GM19438 (cell line): ENCODE results near the gene ROMO1.
"Not testable (repeated sequence)": the region's sequence is repeated elsewhere in the genome, so short reads cannot be mapped to it uniquely, and the experiment has no call there.

Source experiments
- ATAC-seq: cut with Tn5 transposase; IDR thresholded peaks from one replicate; pipeline ENCODE4 v1.9.1; 2021; ENCODE audit warnings: low read depth; ENCODE audit not compliant: unreplicated experiment

ROMO1 gene

GRCh38 chr20:35709259-35709658 lies 10.1 kb downstream of the ROMO1 start:
- no peak for ATAC-seq

DNA sequence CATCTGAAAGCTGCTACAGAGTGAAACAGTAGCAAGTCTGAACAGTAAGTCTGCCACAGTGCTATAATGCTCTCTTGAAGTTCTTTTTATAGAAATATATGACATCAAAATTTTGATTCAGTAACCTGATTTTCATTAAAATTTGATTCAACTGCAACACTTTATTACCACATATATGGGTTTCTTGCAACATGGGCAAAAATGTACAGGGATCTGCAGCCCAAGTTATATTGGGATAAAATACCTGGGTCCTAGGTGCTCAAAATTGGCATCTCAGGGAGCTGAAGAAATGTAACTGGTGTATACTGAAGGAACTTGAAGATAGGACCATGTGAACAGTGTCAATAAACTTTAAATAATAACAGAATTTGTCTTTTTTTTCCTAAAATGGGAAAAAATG lies 10.8 kb downstream of the ROMO1 start:
- ATAC-seq: no peak

- ATAC-seq: no peak
Measured at GRCh38 chr20:35710884-35711587, 11.8 kb downstream of the ROMO1 start.

DNA sequence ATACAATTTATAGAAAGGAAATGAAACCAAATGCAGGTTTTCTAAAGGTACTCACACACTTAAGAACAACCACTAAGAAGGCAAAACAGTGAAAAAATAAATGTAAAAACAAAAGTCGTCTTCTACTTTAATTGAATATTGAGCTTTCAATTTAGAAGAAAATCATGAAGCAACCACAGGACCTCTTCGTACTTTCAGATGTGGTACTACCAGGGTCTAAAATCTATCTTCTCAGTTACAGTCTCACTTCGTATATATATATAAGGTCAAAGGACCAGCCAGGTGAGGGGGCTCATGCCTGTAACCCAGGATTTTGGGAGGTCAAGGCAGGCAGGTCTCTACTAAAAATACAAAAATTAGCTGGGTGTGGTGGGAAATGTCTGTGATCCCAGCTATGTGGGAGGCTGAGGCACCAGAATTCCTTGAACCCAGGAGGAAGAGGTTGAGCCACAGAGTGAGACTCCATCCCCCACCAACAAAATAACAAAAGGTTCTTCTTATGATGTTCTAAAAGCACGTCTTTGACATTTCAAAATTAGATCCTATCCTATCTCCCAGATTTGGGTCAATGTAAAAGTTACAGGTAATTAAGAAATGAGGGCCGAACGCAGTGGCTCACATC lies 12.5 kb downstream of the ROMO1 start:
- no peak for ATAC-seq

DNA sequence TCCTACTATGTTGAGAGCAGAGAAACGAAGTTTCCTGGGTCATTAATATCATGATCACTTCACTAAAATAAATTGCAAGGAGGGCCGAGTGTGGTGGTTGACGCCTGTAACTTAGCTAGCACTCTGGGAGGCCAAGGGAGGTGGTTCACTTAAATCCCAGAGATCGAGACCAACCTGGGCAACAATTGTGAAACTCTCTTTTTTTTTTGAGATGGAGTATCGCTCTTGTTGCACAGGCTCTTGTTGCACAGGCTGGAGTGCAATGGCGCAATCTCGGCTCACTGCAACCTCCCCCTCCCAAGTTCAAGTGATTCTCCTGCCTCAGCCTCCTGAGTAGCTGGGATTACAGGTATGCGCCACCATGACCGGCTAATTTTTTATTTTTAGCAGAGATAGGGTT lies 13.9 kb downstream of the ROMO1 start:
- not testable (repeated sequence) for ATAC-seq

GRCh38 chr20:35714127-35714526 lies 14.9 kb downstream of the ROMO1 start:
- ATAC-seq: no peak

DNA sequence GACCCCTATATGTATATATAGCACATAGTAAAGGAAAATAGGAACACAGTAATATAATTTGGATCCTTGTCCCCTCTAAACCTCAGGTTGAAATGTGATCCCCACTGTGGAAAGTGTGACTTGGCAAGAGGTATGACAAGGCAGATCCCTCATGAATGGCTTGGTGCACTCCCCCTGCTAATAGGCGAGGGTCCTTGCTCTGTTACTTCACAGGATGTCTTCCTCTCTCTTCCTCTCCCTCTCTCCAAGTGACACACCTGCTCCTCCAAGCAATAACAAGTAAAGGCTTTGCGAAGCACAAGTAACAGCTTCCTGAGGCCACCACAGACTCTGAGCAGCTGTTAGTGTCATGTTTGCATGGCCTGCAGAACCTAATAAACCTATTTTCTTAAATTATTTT lies 16.4 kb downstream of the ROMO1 start:
- ATAC-seq: no peak

DNA sequence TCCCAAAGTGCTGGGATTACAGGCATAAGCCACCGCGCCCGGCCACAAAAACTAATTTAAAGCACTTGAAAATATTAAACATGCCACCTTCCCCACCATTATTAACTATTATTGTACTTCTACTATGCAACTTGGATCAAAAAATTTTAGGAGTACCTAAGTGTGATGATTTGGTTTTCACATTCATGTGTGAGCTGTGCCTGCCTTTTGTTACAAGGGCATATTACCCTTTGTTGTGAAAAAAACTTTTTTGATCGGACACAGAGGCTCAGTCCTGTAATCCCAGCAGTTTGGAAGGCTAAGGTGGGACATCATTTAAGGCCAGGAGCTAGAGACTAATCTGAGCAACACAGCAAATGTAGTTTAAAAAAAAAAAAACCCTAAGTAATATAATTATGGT lies 17.1 kb downstream of the ROMO1 start:
- no peak for ATAC-seq

- not testable (repeated sequence) for ATAC-seq
Measured at GRCh38 chr20:35718321-35718720, 19.1 kb downstream of the ROMO1 start.

DNA sequence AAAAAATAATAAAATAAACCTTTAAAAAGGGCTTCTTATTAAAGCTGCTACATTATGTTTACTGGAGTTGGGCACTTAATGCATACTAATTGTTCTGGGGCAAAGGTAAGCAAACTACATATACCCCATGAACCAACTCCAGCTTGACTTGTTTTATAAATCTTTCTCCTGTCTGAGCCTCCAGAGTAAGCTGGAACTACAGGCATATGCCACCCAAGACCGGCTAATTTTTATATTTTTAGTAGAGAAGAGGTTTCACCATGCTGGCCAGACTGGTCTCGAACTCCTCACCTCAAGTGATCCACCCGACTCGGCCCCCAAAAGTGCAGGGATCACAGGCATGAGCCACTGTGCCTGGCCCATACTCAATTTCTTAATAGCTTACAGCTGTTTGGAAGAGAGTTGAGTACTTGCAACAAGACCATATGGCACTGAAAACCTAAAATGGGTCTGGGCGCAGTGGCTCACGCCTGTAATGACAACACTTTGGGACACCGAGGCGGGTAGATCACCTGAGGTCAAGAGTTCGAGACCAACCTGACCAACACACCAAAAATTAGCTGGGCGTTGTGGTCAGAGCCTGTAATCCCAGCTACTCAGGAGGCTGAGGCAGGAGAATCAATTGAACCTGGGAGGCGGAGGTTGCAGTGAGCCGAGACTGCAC lies 19.9 kb downstream of the ROMO1 start:
- no peak for ATAC-seq

- no peak for ATAC-seq
Measured at GRCh38 chr20:35719717-35720116, 20.5 kb downstream of the ROMO1 start.

DNA sequence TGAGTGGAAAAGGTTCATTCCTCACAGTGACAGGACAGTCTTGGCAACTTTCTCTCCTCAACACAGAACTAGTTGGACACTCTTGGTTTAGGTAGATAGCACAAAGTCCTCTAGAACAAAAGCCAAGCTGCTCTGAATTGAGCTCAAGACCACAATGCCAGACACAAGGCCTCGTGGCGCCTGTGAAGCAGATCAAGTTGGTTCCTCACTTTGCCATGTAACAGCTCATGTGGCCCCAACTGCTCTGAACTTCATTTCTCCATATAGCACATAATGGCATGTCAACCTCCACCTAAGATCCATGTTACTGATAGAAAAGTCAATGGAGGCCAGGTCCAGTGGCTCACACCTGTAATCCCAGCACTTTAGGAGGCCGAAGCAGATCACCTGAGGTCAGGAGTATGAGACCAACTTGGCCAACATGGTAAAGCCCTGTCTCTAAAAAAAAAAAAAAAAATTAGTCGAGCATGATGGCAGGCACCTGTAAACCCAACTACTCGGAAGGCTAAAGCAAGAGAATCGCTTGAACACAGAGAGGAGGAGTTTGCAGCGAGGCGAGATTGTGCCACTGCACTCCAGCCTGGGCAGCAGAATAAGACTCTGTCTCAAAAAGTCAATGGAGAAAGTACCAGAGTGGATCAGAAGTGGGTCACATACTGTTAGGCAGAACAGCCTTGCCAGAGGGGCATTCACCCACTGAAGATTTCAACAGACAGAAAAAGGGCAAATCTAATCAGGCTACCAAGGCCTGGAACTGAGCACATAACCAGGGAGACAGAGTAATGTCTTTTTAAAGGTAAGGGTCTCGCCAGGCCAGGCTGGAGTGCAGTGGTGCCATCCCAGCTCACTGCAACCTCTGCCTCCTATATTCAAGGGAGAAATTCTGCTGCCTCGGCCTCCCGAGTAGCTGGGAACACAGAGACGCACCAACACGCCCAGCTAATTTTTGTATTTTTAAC lies 21.2 kb downstream of the ROMO1 start:
- no peak for ATAC-seq

DNA sequence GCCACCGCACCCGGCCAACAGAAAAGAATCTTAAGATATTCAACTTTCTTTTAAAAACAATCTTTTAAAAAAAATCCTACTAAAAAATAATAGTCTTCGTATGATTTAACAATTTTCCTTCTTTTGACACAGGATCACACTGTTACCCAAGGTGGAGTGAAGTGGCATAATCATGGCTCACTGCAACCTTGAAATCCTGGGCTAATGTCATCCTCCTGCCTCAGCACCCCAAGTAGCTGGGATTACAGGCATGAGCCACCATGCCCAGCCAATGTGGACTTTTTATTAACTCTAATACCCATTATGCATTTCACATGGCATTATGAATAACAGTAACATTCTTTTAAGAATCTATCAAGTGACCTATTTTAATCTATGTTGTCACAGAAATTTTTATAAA lies 22.0 kb downstream of the ROMO1 start:
- no peak for ATAC-seq

DNA sequence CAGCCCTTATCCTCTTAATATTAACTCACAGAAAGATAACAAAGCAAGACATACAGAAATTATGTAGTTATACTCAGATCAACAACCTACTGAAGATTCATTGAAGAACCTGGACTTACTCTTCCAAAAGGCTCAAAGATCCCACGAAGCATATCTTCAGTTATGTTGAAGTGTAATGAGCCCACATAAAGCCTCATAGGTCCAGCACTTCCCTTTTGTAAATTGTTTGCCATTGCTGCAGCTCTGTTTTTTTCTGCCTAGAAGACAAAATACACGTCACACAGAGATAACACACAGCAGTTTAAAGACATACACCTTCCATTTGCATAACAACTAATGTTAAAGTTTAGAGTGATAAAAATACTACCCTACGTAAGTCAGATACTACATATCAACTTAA lies 22.4 kb downstream of the ROMO1 start:
- ATAC-seq: no peak

DNA sequence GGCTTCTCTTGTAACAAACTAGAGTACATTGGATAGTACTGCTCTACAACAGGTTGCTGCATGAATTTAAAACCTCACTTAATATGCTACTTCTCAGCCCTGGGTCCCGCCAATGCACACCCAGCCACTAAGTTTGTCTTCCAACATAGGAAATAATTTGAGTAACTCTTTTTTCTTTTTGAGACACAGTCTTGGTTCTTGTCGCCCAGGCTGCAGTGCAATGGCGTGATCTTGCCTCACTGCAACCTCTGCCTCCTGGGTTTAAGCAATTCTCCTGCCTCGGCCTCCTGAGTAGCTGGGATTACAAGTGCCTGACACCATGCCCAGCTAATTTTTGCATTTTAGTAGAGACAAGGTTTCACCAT lies 24.1 kb downstream of the ROMO1 start:
- ATAC-seq: not testable (repeated sequence)

- ATAC-seq: not testable (repeated sequence)
Measured at GRCh38 chr20:35723652-35724320, 24.6 kb downstream of the ROMO1 start.

GRCh38 chr20:35724321-35725230 lies 25.4 kb downstream of the ROMO1 start:
- no peak for ATAC-seq

- ATAC-seq: no peak
Measured at GRCh38 chr20:35726842-35727711, 27.9 kb downstream of the ROMO1 start.
